ENCODE results near the gene NOTCH3. TPM values are rescaled to one million over a fixed set of nuclear protein-coding genes. Genes with fewer than 3 reads are reported as not detected.

The NOTCH3 gene
- total RNA-seq, 1 experiment from 2014 or later, result 39.4 TPM

GRCh38 chr19:15238639-15239155, 37.9 kb upstream of the NOTCH3 start:
- Histone ChIP-seq H3K4me2 (ENCODE audit: low read length) (no peak overlapping the region), H3K36me3 (ENCODE audit: control insufficient read depth in 1 of 2, insufficient read depth in 2 of 2, low read length in 2 of 2) (peaks cover 0 to 4% of the 10 kb centered on the region in 2 experiments; a peak in 1 of 4 replicates), H4K20me1 (ENCODE audit: insufficient read depth) (no peaks in the 10 kb centered on the region), H3K9me2 (ENCODE audit: insufficient read depth) (no peaks in the 10 kb centered on the region), H3K4me3 (replicated peaks in 1 of 2; ENCODE audit: low read depth in 1 of 2, low read length in 2 of 2) (no peak overlapping the region), H3K9ac (ENCODE audit: low read length) (no peak overlapping the region), H2AFZ (ENCODE audit: low read depth, low read length, poor library complexity, severe bottlenecking) (no peak overlapping the region), H3K79me2 (ENCODE audit: insufficient read depth, low read length) (no peaks in the 10 kb centered on the region), H3K27ac (ENCODE audit: low read depth, low read length) (no peak overlapping the region), H3K9me3 (ENCODE audit: control insufficient read depth in 1 of 2, insufficient read depth in 1 of 2, low read depth in 1 of 2, low read length in 2 of 2) (no peaks in the 10 kb centered on the region), H3K4me1 (ENCODE audit: control insufficient read depth in 1 of 2, insufficient read depth in 2 of 2, low read length in 2 of 2) (no peaks in the 10 kb centered on the region), H3K27me3 (ENCODE audit: insufficient read depth, low read length) (no peaks in the 10 kb centered on the region)
- no peak for TF ChIP-seq TCF7L2 (IDR thresholded peaks at IDR 0.05; ENCODE audit: borderline replicate concordance, extremely low read depth, insufficient read depth, insufficient read length)
- no peak for TF ChIP-seq RAD21 (IDR thresholded peaks at IDR 0.05; ENCODE audit: low read depth)
- no peak for TF ChIP-seq ZBTB33 (IDR thresholded peaks at IDR 0.05; ENCODE audit: extremely low read depth, insufficient replicate concordance, low read length)
- no peak for TF ChIP-seq ZFX (IDR thresholded peaks at IDR 0.05)
- no peak for DNase-seq (ENCODE audit: low read depth, low spot score)
- intact Hi-C loops (cut with micrococcal nuclease), result no loop called here
- ChIA-PET CTCF (no interaction called here), POLR2A (no interaction called here), RAD21 (ENCODE audit: low non-redundant PET in 1 of 2, low total read pairs in 2 of 2, uncharacterized antibody in 2 of 2, unreplicated experiment in 2 of 2) (no interaction called here)
- no peak for ATAC-seq
- no TSS peak for BruUV-seq (replicated peaks)

- H3K36me3 ChIP-seq (ENCODE audit: control insufficient read depth in 1 of 2, insufficient read depth in 2 of 2, low read length in 2 of 2), result peaks cover 0 to 2% of the 10 kb centered on the region in 2 experiments; a peak in 1 of 4 replicates
- no peaks in the 10 kb centered on the region for H3K9me3 ChIP-seq (ENCODE audit: control insufficient read depth in 1 of 2, insufficient read depth in 1 of 2, low read depth in 1 of 2, low read length in 2 of 2)
- no TSS peak for BruUV-seq (replicated peaks)
- CTCF ChIA-PET, result no interaction called here
- H3K27ac ChIP-seq (ENCODE audit: low read depth, low read length), result no peak overlapping the region
- intact Hi-C loops (cut with micrococcal nuclease), result no loop called here
- H3K4me2 ChIP-seq (ENCODE audit: low read length), result no peak overlapping the region
- H3K9ac ChIP-seq (ENCODE audit: low read length), result no peak overlapping the region
- no peaks in the 10 kb centered on the region for H3K27me3 ChIP-seq (ENCODE audit: insufficient read depth, low read length)
- H4K20me1 ChIP-seq (ENCODE audit: insufficient read depth), result no peaks in the 10 kb centered on the region
- H2AFZ ChIP-seq (ENCODE audit: low read depth, low read length, poor library complexity, severe bottlenecking), result no peak overlapping the region
- no peaks in the 10 kb centered on the region for H3K4me1 ChIP-seq (ENCODE audit: control insufficient read depth in 1 of 2, insufficient read depth in 2 of 2, low read length in 2 of 2)
- POLR2A ChIA-PET, result no interaction called here
- H3K79me2 ChIP-seq (ENCODE audit: insufficient read depth, low read length), result no peaks in the 10 kb centered on the region
- H3K9me2 ChIP-seq (ENCODE audit: insufficient read depth), result no peaks in the 10 kb centered on the region
- H3K4me3 ChIP-seq (replicated peaks in 1 of 2; ENCODE audit: low read depth in 1 of 2, low read length in 2 of 2), result no peak overlapping the region
- ATAC-seq (no peak), DNase-seq (ENCODE audit: low read depth, low spot score) (no peak)
- RAD21 ChIA-PET (ENCODE audit: low non-redundant PET in 1 of 2, low total read pairs in 2 of 2, uncharacterized antibody in 2 of 2, unreplicated experiment in 2 of 2), result no interaction called here
- no peak for TF ChIP-seq CTCF (IDR thresholded peaks at IDR 0.05 in 2 of 3, conservative IDR thresholded peaks at IDR 0.05 in 1 of 3; ENCODE audit: borderline replicate concordance in 1 of 3, insufficient read depth in 1 of 3, low read depth in 2 of 3, low read length in 2 of 3)
- TF ChIP-seq SIN3A (IDR thresholded peaks at IDR 0.05; ENCODE audit: low read depth), result no peak
- no peak for TF ChIP-seq EGR1 (IDR thresholded peaks at IDR 0.05; ENCODE audit: low read depth)
- TF ChIP-seq ZFX (IDR thresholded peaks at IDR 0.05), result no peak
- TF ChIP-seq ZNF274 (IDR thresholded peaks at IDR 0.05; ENCODE audit: low read depth, low read length), result no peak
- TF ChIP-seq ZBTB33 (IDR thresholded peaks at IDR 0.05; ENCODE audit: extremely low read depth, insufficient replicate concordance, low read length), result no peak
- TF ChIP-seq TCF7L2 (IDR thresholded peaks at IDR 0.05; ENCODE audit: borderline replicate concordance, extremely low read depth, insufficient read depth, insufficient read length), result no peak
- no peak for TF ChIP-seq FOSL1 (IDR thresholded peaks at IDR 0.05; ENCODE audit: low read depth)
- TF ChIP-seq SP1 (IDR thresholded peaks at IDR 0.05; ENCODE audit: low read depth), result no peak
- TF ChIP-seq YY1 (IDR thresholded peaks at IDR 0.05; ENCODE audit: extremely low read depth, insufficient replicate concordance, low read depth, low read length), result no peak
Measured at GRCh38 chr19:15237759-15238638, 37.2 kb upstream of the NOTCH3 start.
